Measurements from ENCODE around the gene ZFAND3.

Gene ZFAND3

GRCh38 chr6:38155144-38155543 is 335.6 kb downstream of the ZFAND3 start:
- no peak for DNase-seq (ENCODE audit: low read depth)

GRCh38 chr6:38155621-38156204 is 336.2 kb downstream of the ZFAND3 start:
- DNase-seq (ENCODE audit: low read depth): no peak

- DNase-seq (ENCODE audit: low read depth): no peak
These were observed 337.5 kb downstream of the ZFAND3 start for GRCh38 chr6:38156818-38157565.

GRCh38 chr6:38157905-38158304 is 338.4 kb downstream of the ZFAND3 start:
- no peak for DNase-seq (ENCODE audit: low read depth)

GRCh38 chr6:38158762-38159350 is 339.3 kb downstream of the ZFAND3 start:
- no peak for DNase-seq (ENCODE audit: low read depth)

- DNase-seq (ENCODE audit: low read depth): no peak
These were observed 340.1 kb downstream of the ZFAND3 start for GRCh38 chr6:38159596-38159995.

- no peak for DNase-seq (ENCODE audit: low read depth)
These were observed 341.3 kb downstream of the ZFAND3 start for GRCh38 chr6:38160831-38161230.

- no peak for DNase-seq (ENCODE audit: low read depth)
These were observed 341.8 kb downstream of the ZFAND3 start for GRCh38 chr6:38161331-38161730.

- DNase-seq (ENCODE audit: low read depth): no peak
These were observed 342.4 kb downstream of the ZFAND3 start for GRCh38 chr6:38161754-38162492.

GRCh38 chr6:38162493-38163185 is 343.1 kb downstream of the ZFAND3 start:
- no peak for DNase-seq (ENCODE audit: low read depth)

- DNase-seq (ENCODE audit: low read depth): no peak
These were observed 343.9 kb downstream of the ZFAND3 start for GRCh38 chr6:38163186-38164130.

- no peak for DNase-seq (ENCODE audit: low read depth)
These were observed 344.6 kb downstream of the ZFAND3 start for GRCh38 chr6:38164131-38164481.

GRCh38 chr6:38164671-38165108 is 345.2 kb downstream of the ZFAND3 start:
- DNase-seq (ENCODE audit: low read depth): no peak

GRCh38 chr6:38166411-38167240 is 347.1 kb downstream of the ZFAND3 start:
- no peak for DNase-seq (ENCODE audit: low read depth)

GRCh38 chr6:38167598-38167997 is 348.1 kb downstream of the ZFAND3 start:
- no peak for DNase-seq (ENCODE audit: low read depth)

GRCh38 chr6:38168126-38168525 is 348.6 kb downstream of the ZFAND3 start:
- DNase-seq (ENCODE audit: low read depth): no peak

GRCh38 chr6:38168699-38169098 is 349.2 kb downstream of the ZFAND3 start:
- DNase-seq (ENCODE audit: low read depth): no peak

GRCh38 chr6:38169221-38169976 is 349.9 kb downstream of the ZFAND3 start:
- no peak for DNase-seq (ENCODE audit: low read depth)

- no peak for DNase-seq (ENCODE audit: low read depth)
These were observed 350.5 kb downstream of the ZFAND3 start for GRCh38 chr6:38169977-38170526.

Data from activated T-cell treated with anti-CD3 and anti-CD28 coated beads for 24 hours (primary cell).